GM12878 (cell line): ENCODE measurements around the gene BLOC1S3.

Experiments used
- CEBPB ChIP-seq, 2 experiments: fragments of 150-350 bp in 1 of 2; IDR thresholded peaks; 2 replicates each; pipeline ENCODE4 v1.6.1; 2012 to 2014; ENCODE audit warnings: low read depth in 2 of 2, low read length in 2 of 2, borderline replicate concordance in 1 of 2, inconsistent platforms in 1 of 2
- TF ChIP-seq, protein P1 (sequence below): fragments of 450-650 bp; IDR thresholded peaks from 2 replicates; pipeline ENCODE4 v1.6.1; 2017; ENCODE audit warnings: mild to moderate bottlenecking

GRCh38 chr19:45191375-45191774 lies 12.8 kb downstream of the BLOC1S3 start:
- no peak for TF ChIP-seq CEBPB (IDR thresholded peaks at IDR 0.05; ENCODE audit: borderline replicate concordance in 1 of 2, low read depth in 2 of 2, low read length in 2 of 2)
- TF ChIP-seq, protein P1, sequence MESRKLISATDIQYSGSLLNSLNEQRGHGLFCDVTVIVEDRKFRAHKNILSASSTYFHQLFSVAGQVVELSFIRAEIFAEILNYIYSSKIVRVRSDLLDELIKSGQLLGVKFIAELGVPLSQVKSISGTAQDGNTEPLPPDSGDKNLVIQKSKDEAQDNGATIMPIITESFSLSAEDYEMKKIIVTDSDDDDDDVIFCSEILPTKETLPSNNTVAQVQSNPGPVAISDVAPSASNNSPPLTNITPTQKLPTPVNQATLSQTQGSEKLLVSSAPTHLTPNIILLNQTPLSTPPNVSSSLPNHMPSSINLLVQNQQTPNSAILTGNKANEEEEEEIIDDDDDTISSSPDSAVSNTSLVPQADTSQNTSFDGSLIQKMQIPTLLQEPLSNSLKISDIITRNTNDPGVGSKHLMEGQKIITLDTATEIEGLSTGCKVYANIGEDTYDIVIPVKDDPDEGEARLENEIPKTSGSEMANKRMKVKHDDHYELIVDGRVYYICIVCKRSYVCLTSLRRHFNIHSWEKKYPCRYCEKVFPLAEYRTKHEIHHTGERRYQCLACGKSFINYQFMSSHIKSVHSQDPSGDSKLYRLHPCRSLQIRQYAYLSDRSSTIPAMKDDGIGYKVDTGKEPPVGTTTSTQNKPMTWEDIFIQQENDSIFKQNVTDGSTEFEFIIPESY = no peak
